H1 (cell line): ENCODE results near the gene PCNX1.
A peak's percentile ranks its signal among the peaks of the same experiment; 100 is the strongest.

Experiments used
- ASH2L ChIP-seq: fragments of 200-600, 300-600 bp; sonication (generic); IDR thresholded peaks from one replicate; pipeline ENCODE4 v1.7.1; 2017; ENCODE audit warnings: low read length
- ATF2 ChIP-seq: IDR thresholded peaks from 2 replicates; pipeline ENCODE4 v1.6.1; 2012; ENCODE audit warnings: low read length, inconsistent platforms
- ATF3 ChIP-seq: IDR thresholded peaks from 2 replicates; pipeline ENCODE4 v1.6.1; 2011; ENCODE audit warnings: low read depth, mild to moderate bottlenecking, low read length; ENCODE audit not compliant: insufficient read depth
- CHD1 ChIP-seq: IDR thresholded peaks from 2 replicates; pipeline ENCODE4 v1.6.1; 2012; ENCODE audit warnings: low read depth, low read length, improper control_type of control experiment
- POLR2A ChIP-seq, 2 experiments: IDR thresholded peaks; 1 replicate in 1 of 2; 2 replicates in 1 of 2; pipeline ENCODE4 v1.6.1; 2011; ENCODE audit warnings: low read depth in 2 of 2, low read length in 2 of 2, mild to moderate bottlenecking in 2 of 2; ENCODE audit errors: control extremely low read depth in 1 of 2
- POLR2AphosphoS5 ChIP-seq: IDR thresholded peaks from 2 replicates; pipeline ENCODE4 v1.6.1; 2011; ENCODE audit warnings: low read depth, low read length
- SRF ChIP-seq: IDR thresholded peaks from 2 replicates; pipeline ENCODE4 v1.6.1; 2011; ENCODE audit warnings: mild to moderate bottlenecking, low read depth, low read length, moderate library complexity
- TF ChIP-seq, protein P1 (sequence below), 3 experiments: IDR thresholded peaks; 1 replicate in 2 of 3; 2 replicates in 1 of 3; pipeline versions ENCODE4 v1.5.1 to v1.6.1; 2011; ENCODE audit warnings: low read length in 3 of 3, mild to moderate bottlenecking in 3 of 3, inconsistent platforms in 2 of 3, low read depth in 1 of 3, moderate library complexity in 1 of 3; ENCODE audit not compliant: insufficient read depth in 1 of 3; ENCODE audit errors: control extremely low read depth in 1 of 3

- TF ChIP-seq CHD1 = no peak
- no peak for TF ChIP-seq SRF
- TF ChIP-seq, protein P1, sequence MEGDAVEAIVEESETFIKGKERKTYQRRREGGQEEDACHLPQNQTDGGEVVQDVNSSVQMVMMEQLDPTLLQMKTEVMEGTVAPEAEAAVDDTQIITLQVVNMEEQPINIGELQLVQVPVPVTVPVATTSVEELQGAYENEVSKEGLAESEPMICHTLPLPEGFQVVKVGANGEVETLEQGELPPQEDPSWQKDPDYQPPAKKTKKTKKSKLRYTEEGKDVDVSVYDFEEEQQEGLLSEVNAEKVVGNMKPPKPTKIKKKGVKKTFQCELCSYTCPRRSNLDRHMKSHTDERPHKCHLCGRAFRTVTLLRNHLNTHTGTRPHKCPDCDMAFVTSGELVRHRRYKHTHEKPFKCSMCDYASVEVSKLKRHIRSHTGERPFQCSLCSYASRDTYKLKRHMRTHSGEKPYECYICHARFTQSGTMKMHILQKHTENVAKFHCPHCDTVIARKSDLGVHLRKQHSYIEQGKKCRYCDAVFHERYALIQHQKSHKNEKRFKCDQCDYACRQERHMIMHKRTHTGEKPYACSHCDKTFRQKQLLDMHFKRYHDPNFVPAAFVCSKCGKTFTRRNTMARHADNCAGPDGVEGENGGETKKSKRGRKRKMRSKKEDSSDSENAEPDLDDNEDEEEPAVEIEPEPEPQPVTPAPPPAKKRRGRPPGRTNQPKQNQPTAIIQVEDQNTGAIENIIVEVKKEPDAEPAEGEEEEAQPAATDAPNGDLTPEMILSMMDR (IDR thresholded peaks at IDR 0.05; ENCODE audit: control extremely low read depth in 1 of 3, insufficient read depth in 1 of 3, low read depth in 1 of 3, low read length in 3 of 3) = peak; percentile 90 to 95 (median 91)
- no peak for TF ChIP-seq POLR2AphosphoS5
- TF ChIP-seq ATF3 = no peak
- TF ChIP-seq ASH2L = no peak
- TF ChIP-seq POLR2A (IDR thresholded peaks at IDR 0.05; ENCODE audit: control extremely low read depth in 1 of 2, low read depth in 2 of 2, low read length in 2 of 2) = no peak
- no peak for TF ChIP-seq ATF2
Measured at GRCh38 chr14:71138448-71139293, 231.4 kb downstream of the PCNX1 start.
